Endothelial cell (in vitro differentiated cells): Measurements from ENCODE around the gene PRL. TPM values are rescaled to one million over a fixed set of nuclear protein-coding genes. Genes with fewer than 3 reads are reported as not detected.

Source experiments
- DNase-seq: peaks from one replicate; pipeline ENCODE4 v3.0.0; 2021; ENCODE audit warnings: low spot score
- H3K27ac Mint-ChIP-seq: one replicate; pipeline ENCODE4 v1.8.0; 2021; ENCODE audit warnings: mixed read lengths, inconsistent platforms; ENCODE audit not compliant: unreplicated experiment
- H3K27me3 Mint-ChIP-seq: one replicate; pipeline ENCODE4 v1.8.0; 2021; ENCODE audit warnings: mild to moderate bottlenecking, moderate library complexity, mixed read lengths, inconsistent platforms; ENCODE audit not compliant: unreplicated experiment
- H3K36me3 Mint-ChIP-seq: one replicate; pipeline ENCODE4 v1.8.0; 2021; ENCODE audit warnings: mild to moderate bottlenecking, low read depth, mixed read lengths, inconsistent platforms; ENCODE audit not compliant: unreplicated experiment
- H3K4me1 Mint-ChIP-seq: one replicate; pipeline ENCODE4 v1.8.0; 2021; ENCODE audit warnings: mild to moderate bottlenecking, mixed read lengths, inconsistent platforms; ENCODE audit not compliant: unreplicated experiment
- H3K4me3 Mint-ChIP-seq: one replicate; pipeline ENCODE4 v1.8.0; 2021; ENCODE audit warnings: mild to moderate bottlenecking, mixed read lengths, inconsistent platforms; ENCODE audit not compliant: unreplicated experiment
- H3K9me3 Mint-ChIP-seq: one replicate; pipeline ENCODE4 v1.8.0; 2021; ENCODE audit warnings: mixed read lengths, inconsistent platforms; ENCODE audit not compliant: unreplicated experiment
- CTCF ChIP-seq: fragments of 200-600 bp; sonication (generic); IDR thresholded peaks from one replicate; pipeline ENCODE4 v1.5.0; 2021; ENCODE audit warnings: antibody characterized with exemption; ENCODE audit not compliant: unreplicated experiment
- total RNA-seq: library from RNA; stranded (reverse); fragmentation: NEBNext Ultra II Directional; extraction: Animal tissue kit (Norgen Biotek cat#: 25700); gene quantifications from one replicate; pipeline ENCODE4 v1.2.1, GENCODE V29; 2021; ENCODE audit not compliant: unreplicated experiment

PRL gene
- total RNA-seq, 1 donor from 2014 or later: not detected

- DNase-seq: no peak
- no peaks in the 10 kb centered on the region for H3K9me3 Mint-ChIP-seq
- no peaks in the 10 kb centered on the region for H3K27me3 Mint-ChIP-seq
- TF ChIP-seq CTCF: no peak
- no peaks in the 10 kb centered on the region for H3K36me3 Mint-ChIP-seq
- H3K27ac Mint-ChIP-seq: no peak overlapping the region
- H3K4me3 Mint-ChIP-seq: no peak overlapping the region
- peaks cover 16% of the 10 kb centered on the region for H3K4me1 Mint-ChIP-seq
Observed at GRCh38 chr6:22325481-22325880, 28.6 kb upstream of the PRL start.

- no peak for TF ChIP-seq CTCF
- Mint-ChIP-seq H3K9me3 (no peaks in the 10 kb centered on the region), H3K36me3 (no peaks in the 10 kb centered on the region), H3K27ac (no peak overlapping the region), H3K27me3 (no peaks in the 10 kb centered on the region), H3K4me1 (peaks cover 16% of the 10 kb centered on the region), H3K4me3 (no peak overlapping the region)
- DNase-seq: no peak
Observed at GRCh38 chr6:22323848-22324247, 27.0 kb upstream of the PRL start.

- Mint-ChIP-seq H3K27ac (peak overlapping the region; percentile 52), H3K9me3 (no peaks in the 10 kb centered on the region), H3K4me1 (peaks cover 16% of the 10 kb centered on the region), H3K36me3 (no peaks in the 10 kb centered on the region), H3K27me3 (no peaks in the 10 kb centered on the region), H3K4me3 (no peak overlapping the region)
- no peak for DNase-seq
- TF ChIP-seq CTCF: no peak
Observed at GRCh38 chr6:22322103-22323030, 25.5 kb upstream of the PRL start.

GRCh38 chr6:22320750-22321149, 23.9 kb upstream of the PRL start:
- Mint-ChIP-seq H3K4me3 (no peak overlapping the region), H3K9me3 (no peaks in the 10 kb centered on the region), H3K36me3 (no peaks in the 10 kb centered on the region), H3K4me1 (peaks cover 10% of the 10 kb centered on the region), H3K27me3 (no peaks in the 10 kb centered on the region), H3K27ac (no peak overlapping the region)
- DNase-seq: no peak
- no peak for TF ChIP-seq CTCF

GRCh38 chr6:22318404-22318803, 21.6 kb upstream of the PRL start:
- Mint-ChIP-seq H3K27ac (no peak overlapping the region), H3K4me3 (no peak overlapping the region), H3K36me3 (peaks cover 6% of the 10 kb centered on the region), H3K4me1 (peaks cover 10% of the 10 kb centered on the region), H3K27me3 (peaks cover 3% of the 10 kb centered on the region), H3K9me3 (no peaks in the 10 kb centered on the region)
- TF ChIP-seq CTCF: no peak
- DNase-seq: no peak
